IPS-NIHi11 (cell line): ENCODE results near the gene ABLIM2.

Source experiments
- DNase-seq: peaks from one replicate; pipeline ENCODE4 v3.0.0; 2012; ENCODE audit warnings: mixed read lengths, low spot score

The ABLIM2 gene

DNA sequence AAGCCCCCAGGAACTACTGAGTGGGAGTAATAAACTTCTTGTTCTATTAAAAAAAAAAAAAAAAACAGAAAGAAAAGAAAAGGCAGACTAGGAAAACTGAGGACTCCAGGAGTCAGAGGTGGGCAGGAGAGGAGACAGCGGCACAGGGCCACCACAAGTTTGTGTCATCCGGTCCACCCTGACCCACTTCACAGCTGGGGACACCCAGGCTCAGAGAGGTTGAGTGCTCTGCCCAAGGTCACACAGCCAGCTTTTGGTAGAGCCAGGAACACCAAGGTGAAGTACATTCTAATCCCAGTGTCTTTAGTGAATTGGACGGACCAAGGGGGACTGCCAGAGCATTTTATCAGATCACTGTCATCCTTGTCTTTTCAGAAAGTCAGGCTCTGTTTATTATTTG is 16.4 kb upstream of the ABLIM2 start:
- no peak for DNase-seq

DNA sequence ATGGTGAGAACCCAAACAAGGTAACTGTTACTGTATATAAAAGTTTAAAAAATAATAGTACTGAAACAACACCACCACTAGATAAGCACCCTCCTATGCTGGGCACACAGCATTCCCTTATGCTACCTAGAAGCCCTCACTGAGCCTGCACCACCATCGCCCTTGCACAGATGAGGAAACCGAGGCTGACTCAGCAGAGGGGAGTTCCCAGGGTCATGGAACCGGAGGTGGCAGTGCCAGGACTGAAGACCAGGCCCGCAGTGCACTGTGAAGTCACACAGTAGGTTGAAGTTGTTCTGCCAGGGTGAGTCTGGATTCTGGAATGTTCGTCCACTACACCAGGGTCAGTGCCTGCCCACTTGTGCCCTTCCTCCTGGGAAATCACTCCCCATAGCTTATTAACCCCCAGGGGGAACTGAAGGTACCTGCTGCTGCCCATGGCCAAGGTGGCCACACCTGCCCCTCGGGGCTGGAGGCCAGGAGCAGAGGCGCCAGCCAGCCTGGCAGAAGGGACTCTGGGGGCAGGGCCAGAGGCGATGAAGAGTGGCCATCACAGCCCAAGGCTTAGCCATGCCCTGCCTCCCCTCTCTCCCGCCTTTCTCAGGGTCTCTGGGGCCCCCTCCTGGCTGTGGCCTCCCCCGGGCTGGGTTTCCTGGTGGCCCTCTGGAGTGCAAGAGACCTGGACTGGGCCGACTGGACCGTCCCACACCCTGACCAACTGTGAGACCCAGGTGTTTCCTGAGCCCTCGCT is 15.1 kb upstream of the ABLIM2 start:
- no peak for DNase-seq

DNA sequence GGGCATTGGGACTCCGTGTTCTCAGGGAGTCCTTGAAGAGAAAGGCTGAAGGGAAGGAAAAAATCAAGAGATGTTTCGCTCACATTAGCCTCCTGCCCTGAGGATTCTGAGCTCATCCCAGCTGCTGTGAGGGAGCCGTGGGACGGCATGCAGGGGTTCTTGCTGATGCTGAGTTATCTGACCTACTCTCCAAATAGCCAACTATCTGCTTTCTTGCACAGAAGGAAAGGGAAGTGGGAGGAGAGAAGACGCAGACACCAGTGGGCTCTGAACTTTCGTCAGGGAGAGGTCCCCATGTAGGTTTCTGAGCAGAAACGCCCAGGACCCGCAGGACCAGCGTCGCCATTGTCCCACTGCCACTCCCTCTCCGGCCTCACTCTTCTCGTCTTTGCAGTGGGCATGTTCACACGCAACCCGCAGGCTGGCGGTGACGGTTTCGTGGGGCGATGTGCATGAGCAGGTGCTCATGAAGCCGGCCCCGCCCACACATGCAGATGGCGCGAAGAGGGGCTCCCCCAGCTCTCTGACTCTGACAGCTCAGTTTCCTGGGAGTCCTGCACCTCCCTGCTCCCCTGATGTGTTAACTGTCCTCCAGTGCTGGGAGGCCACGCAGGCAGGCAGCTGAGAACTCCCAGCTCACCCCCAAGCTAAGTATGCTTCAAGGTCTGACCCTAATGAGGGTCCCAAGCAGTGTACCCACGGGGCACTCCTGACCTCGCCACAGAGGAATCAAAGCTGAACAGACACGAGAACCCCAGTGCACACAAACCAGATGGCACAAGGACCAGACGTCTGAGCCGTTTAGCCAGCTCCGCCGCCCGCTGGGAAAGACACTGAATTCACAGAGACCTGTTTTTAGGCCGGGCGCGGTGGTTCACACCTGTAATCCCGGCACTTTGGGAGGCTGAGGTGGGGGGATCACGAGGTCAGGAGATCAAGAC is 13.6 kb upstream of the ABLIM2 start:
- DNase-seq = no peak

DNA sequence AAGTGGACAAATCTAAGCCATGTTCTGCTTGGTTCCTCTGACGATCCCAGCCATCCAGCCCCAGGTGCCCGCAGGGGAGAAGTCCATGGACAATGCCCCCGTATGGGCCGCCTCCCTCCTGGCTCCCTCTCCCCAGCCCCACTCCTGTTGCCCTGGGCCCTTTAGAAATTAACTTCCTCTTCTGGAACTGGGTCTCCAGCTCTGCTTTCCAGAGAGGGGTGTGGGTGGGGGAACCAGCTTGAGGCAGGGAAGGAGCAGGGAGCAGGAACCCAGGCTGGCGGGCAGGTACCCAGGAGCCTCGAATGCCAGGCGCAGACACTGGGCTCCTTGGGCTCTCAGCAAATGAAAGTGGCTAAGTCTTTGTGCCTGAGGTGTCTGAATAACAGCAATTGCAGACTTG is 12.7 kb upstream of the ABLIM2 start:
- DNase-seq = no peak

DNA sequence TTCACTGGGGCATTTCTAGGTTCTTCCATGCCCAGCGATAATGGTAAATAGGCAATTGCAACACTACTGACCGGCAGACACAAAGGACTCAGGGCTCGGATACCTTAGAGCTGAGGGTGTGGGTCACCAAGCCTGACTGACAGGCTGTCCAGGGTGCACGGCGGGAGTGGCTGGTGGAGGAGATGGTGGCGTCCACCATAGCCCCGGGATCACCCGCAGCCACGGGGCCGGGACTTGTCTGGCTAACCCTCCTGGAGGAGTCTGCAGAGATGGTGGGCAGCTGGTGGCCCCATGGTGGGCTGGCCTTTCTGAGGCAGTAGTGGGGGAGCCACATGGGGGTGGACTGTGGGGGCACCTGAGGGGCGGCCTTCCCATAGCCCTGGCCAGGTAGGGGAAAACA is 11.7 kb upstream of the ABLIM2 start:
- DNase-seq = no peak

DNA sequence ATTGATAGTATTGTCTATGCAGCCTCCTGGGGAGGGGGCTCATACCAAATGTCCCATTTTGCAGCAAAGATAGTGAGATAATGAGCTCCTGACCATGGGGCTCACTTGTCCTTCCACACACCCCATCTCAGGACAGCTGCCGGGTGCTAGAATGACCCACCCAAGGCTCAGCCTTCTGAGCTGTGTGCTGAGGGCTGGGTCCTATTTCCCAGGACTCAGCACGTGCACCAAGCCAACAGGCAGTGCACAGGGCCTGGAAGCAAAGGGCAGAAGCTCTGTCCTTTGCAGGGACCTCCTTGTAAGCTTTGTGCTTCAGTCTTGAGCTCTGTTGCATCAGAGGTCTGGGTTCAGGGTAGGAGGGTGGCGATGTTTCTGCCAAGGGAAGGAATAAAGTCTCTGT is 11.2 kb upstream of the ABLIM2 start:
- no peak for DNase-seq

DNA sequence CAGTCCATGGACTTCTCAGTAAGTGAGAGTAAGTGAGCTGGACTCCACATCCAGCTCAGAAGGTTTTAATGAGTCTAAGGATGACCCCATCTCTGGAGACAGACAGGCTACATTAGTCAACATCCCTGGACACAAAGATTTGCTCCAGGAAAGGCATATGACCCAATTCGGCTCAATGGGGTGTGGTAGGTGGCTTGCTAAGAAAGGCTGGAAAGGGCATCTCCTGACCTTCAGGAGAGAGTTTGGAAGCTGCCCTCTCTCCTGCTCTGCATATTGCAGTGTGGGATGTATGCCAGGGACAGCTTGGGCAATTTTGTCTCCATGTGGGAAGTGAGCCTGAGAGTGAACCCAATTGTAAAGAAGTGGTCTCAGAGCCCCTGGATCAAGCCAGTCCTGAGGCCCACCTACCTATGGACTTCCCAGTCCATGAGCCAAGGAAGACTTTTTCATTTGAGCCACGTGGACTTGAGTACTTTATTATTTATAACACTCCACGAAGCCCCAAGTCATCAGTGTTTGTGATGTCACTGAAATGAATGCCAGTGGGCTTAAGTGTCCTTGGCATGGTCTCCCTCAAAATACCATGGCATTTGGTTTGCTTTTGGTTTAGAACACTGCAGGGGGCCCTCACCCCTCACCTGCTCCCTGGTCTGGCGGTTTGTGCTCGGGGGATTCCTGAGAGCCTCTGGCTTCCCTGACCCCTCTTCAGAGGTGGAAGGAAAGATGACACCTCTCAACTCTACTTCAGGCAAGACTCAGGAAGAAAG is 10.4 kb upstream of the ABLIM2 start:
- DNase-seq = no peak

DNA sequence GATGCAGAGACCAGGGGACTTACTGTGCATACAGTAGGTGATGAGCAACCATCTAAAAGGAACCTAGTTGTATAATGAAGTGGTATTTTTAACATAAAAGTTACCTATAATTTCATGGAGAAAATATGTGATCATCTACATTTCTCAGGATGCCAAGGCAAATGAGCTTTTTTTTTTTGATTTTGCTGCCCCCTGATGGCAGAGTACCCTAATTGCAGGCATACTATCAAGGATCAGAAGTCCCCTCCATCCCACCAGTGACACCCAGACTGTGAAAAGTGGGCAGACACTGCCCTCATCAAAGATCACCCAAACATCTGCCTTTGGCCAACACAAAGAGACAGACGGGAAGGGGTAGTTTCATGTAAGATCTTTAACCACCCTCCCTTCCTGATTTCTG is 9.6 kb upstream of the ABLIM2 start:
- DNase-seq = no peak

DNA sequence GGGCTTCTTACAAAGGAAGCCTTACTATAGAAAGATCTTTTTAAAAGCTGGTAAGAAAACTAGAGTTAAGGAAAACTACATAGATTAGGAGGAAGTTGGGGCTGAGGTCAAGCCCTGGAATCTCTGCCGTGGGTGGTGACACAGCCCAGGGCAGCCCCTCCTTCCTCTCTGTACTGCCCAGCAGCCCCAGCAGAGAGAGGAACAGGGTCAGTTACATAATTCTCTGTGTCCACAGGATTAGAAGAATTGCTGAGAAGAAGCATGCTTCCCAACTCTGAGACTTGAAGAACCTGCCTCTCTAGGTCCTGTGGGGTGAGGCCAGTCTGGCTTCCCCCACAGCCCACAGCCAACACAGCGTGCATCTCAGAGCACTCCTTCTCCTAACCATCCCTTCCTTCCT is 9.2 kb upstream of the ABLIM2 start:
- DNase-seq = no peak

DNA sequence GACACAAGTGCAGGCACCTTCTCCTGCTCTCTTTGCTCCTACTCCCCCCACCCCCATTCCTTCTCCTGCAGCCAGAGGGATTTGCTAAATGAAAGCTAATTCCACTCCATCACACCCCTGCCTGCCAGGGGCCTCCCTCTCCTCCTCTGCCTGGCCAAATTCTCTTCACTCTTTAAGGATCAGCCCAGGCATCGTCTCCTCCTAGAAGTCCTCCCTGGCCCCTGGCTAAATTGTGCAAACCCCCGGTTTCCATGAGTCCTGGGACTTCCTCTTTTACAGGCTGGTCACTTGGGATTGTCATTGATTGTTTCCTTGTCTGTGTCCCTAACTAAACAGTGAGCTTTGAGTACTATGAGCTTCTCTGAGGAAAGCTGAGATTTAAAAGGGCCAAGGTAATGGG is 8.7 kb upstream of the ABLIM2 start:
- DNase-seq = no peak

DNA sequence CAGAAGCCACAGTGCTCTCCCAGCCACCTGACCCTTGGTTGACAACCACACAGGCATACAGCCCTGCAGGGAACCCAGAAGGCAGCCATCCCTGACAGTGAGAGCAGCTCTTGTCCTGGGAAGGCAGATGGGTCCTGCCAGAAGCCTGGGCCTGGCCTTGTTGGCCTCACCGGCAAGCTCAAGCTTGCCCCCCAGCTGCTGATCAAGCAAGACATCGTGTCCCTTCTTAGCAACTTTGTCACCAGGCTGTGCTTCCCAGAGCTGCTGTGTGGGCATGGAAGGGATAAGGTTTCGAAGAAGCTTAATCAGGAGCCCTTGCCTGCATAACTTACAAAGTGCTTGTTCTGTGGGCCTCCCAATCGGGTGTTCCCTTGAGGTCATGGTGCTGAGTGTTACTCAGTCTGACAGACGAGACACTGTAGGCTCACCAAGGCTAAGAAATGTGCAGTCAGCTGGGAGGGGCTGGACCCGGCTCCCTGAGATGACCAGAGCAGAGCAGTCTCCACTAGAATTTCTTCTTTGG is 6.8 kb upstream of the ABLIM2 start:
- no peak for DNase-seq

DNA sequence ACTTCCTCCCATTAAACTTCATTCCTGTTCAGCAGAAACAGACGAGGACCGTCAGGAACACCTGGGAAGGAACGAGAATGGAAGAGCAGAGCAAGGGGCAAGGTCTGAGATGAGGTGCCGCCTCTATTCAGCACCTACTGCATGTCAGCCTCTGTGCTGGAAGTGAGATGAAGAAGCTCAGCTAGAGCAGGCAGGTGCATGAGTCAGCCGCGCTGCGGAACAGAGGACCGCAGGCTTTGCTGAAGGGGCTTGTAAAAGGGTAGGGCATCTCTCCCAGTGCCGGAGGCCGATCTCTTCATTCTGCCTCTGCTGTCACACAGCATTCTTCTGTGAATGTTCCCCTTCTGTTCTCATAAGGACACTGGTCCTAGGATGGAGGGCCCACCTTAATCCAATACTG is 6.1 kb upstream of the ABLIM2 start:
- DNase-seq = no peak

DNA sequence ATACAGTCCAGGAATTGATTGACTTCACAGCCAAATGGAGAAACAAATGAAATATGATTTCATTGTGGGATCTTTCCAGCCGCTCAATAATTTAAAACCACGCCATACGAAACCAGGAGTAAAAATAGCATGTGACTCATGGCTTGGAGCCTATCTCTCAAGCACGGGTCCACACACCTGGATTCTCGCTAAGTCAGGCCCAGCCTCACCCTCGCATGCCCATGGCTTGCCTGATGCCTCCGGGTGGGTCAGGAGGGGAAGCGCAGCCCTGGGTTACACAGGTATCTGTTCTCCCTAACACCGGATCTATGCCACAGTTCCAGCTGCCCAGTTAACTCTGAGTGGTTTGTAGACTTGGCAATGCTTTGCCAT is 5.6 kb upstream of the ABLIM2 start:
- DNase-seq = no peak

DNA sequence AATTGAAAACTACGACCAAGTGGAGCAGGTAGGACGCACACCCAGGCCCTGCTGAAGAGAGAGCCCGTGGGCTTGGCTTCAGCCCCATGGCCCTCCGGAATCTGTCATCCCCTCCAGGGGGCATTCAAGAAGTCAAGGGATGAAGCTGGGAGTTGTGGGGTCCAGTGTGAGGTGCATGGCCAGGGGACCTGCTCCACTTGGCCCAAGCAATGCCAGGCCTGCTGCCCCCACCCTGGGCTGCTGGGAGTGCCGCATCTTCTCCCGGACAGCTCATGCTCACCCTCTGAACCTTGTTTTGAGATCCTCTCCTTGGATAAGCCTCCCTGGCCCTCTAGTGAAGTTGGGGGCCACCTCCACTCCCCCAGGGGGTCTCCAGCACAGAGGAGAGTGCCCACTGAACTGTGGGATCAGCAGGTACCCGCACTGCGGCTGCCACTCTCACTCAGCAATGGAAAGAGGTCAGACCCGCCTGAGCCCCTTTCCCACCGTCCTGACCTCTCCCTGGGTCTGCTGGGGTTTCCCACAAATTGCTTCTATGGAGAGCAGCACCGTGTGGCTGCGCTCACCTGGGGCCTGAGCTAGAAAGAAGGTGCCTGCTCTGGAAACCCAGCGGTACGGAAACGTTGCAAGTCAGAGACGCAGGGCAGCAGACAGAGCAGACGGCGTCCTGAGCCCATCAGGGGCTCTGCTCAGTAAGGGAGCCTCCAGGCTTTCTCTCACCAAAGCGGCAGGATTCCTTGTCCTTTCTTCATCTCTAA is 5.0 kb upstream of the ABLIM2 start:
- DNase-seq = no peak

DNA sequence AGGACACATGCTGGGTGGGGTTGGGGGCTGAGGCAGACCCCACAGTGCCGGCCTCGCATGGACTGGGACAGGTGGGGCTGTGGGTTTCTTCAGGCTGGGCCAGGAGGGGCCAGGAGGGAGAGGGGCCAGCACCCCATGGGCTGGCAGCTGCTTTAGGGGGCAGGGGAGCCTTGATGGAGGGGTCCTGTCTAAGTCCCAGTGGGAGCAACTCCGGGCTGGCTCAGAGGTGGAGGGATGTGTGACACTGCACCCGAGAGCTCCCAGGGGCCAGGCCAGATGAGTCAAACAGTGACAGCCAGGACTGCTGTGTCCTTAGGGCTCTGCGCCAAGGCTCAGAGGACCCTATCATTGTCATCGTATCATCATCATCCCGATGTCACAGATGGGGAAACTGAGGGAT is 4.4 kb upstream of the ABLIM2 start:
- DNase-seq = no peak

DNA sequence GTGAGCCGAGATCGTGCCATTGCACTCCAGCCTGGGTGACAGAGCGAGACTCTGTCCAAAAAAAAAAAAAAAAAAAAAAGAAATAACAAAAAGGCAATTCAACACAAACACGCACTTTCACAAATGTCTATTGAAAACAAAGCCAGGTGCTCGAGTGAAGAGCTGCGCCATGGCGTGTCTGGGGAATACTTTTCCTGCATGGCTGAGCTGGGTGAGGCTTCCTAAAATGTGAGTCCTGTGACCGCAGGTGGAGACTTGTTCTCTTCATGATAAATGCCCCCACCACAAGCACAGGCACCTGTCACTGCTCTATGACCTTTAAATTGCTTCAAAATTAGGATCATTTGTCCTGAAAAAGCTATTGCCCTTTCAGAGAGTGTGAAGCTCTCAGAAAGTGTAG is 4.0 kb upstream of the ABLIM2 start:
- no peak for DNase-seq

DNA sequence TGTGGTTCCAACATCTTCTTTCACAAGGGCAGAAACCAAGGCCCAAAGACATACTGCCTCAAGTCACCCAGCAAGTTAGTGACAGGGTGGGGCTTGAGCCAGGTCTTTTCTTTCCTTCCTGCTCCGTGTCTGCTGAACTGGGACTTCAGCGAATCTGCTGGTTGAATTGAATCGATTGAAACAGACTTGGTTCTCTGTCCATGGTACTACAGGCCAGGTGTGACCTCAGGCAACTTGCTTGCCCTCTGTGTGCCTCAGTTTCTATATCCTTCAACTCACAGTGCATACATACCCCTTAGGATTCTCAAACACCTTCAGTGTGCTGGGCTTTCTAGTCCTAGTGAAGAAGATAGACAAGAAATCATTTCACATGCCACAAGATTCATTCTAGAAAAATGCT is 2.0 kb upstream of the ABLIM2 start:
- no peak for DNase-seq

DNA sequence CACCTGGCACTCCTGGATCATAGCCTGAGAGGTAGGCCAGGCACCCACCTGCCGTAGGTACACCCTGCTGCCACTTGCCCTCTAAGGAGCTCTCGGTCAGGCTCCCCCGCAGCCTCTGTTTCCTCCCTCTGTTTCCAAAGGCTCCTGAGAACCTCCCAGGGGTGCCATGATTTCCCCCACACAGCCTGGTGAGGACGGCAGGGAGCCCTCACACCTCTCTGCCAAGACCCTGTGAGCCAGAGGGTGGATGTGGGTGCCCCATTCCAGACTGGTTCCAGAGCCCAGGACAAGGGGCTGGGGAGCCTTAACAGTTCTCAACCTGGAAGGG is 1.6 kb upstream of the ABLIM2 start:
- DNase-seq = no peak

DNA sequence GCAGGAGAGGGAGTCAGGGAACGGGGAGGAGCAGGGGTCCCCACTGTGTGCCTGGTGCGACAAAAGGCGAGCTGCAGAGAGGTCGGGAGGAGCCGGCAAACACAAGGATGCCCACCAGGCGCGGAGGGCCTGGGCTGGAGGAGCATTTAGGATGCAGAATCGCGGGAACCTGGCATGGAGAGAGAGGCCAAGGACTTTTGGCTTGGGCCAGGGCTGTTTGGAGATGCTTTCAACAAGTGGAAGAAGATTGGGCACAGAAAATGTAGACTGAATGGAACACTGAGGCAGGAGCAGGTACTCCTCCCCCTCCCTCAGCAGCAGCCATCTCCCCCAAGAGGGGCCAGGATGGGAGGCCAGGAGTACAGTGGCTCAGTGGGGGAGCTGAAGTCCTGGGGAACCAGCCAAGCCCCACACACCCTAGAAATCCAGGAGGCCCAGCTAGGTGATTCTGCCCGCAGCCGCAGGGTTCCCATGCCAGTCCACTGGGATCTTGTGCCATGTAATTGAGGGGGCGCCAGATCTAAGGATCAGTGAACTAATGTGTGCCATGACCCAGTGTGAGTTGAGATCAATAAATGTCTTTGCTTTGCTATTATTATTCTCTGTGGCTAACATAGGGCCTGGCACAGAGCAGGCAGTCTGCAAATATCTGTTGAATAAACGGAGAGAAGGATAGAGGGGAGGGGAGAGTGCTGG is 1.1 kb upstream of the ABLIM2 start:
- DNase-seq = no peak

DNA sequence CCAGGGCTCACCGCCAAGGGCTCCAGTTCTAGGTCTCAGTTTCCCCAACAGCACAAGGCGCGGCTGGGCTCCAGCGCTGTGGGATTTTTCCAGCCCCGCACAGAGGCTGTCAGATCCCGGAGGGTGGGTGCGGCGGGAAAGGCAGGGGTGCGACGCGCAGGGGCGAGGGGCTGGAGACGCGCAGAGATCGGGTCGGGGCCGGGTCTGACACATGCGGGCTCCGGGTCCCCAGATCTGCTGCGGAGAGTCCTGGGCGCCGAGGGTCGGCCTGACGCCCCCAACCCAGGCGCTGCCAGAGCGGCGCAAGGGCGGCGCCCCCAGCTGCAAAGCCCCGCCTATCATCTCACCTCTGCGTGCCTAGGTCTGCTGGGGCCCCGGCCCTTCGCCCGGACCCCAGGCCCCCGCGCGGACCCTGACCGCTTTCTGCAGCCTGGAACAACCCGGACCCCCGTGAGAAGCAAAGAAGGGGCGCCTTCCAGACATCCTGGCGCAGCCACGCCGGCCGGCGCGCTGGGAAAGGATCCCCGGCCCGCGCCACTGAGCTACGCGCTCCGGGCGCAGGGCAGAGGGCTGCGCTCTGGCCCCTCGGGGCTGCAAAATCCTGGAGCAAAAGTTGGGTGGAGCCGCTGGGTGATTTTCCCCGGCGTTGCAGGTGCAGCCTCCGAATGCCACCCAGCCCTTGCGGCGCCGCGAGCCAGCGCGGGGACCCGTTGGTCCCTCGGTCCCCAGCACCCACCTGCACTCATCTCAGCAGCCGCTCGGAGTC is 486 bp downstream of the ABLIM2 start:
- DNase-seq = no peak

DNA sequence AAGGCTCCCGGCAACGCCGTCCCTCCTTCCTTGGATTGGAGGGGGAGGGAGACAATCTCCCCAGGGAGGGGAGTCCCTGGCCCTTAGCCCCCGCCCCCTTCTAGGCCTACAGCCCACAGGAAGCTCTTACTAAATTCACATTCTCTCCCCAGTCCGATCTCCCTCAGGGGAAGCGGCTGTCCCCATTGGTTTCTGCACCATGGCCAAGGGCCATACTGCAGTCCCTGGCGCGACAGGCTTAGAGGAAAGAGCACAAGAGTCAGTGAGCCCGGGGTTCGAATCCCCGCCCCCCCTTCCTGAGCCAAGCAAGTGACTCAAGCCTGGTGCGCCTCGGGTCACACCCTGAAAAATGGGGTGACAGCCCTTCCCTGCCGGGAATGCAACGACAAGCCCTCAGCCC is 1.1 kb downstream of the ABLIM2 start:
- no peak for DNase-seq
